Activated T-helper 17 cell treated with anti-CD3 and anti-CD28 coated beads, Interleukin-2, amount 50 U/mL, for 72 hours (primary cell): ENCODE results near the gene PCDHA5. TPM values are rescaled to one million over a fixed set of nuclear protein-coding genes. Genes with fewer than 3 reads are reported as not detected.

Experiments
- ATAC-seq: fragments of 150-1000 bp; cut with Tn5 transposase; replicated peaks from 2 replicates; pipeline ENCODE4 v1.10.0; 2021; ENCODE audit warnings: mild to moderate bottlenecking, moderate library complexity
- H3K27ac Mint-ChIP-seq: one replicate; pipeline ENCODE4 v1.8.0; 2022; ENCODE audit warnings: mixed read lengths
- H3K27me3 Mint-ChIP-seq: one replicate; pipeline ENCODE4 v1.8.0; 2022; ENCODE audit warnings: mixed read lengths
- H3K36me3 Mint-ChIP-seq: one replicate; pipeline ENCODE4 v1.8.0; 2022; ENCODE audit warnings: low read depth, mild to moderate bottlenecking, mixed read lengths
- H3K4me1 Mint-ChIP-seq: one replicate; pipeline ENCODE4 v1.8.0; 2022; ENCODE audit warnings: mixed read lengths
- H3K4me3 Mint-ChIP-seq: one replicate; pipeline ENCODE4 v1.8.0; 2022; ENCODE audit warnings: mild to moderate bottlenecking, mixed read lengths
- H3K9me3 Mint-ChIP-seq: one replicate; pipeline ENCODE4 v1.8.0; 2022; ENCODE audit warnings: mixed read lengths
- total RNA-seq, 2 donors: library from RNA; stranded (reverse); gene quantifications; one replicate each; pipeline ENCODE4 v1.2.3, GENCODE V29; 2022

The PCDHA5 gene
- total RNA-seq, 2 donors from 2014 or later: not detected

DNA sequence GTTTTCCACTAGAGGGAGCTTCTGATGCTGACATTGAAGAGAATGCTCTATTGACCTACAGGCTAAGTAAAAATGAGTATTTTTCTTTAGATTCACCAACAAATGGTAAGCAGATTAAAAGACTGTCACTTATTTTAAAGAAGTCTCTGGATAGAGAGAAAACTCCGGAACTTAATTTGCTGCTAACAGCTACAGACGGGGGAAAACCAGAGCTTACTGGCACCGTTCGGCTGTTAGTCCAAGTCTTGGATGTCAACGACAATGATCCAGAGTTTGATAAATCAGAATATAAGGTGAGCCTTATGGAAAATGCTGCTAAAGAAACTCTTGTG is 48.1 kb downstream of the PCDHA5 start:
- H3K4me1 Mint-ChIP-seq: no peaks in the 10 kb centered on the region
- H3K27ac Mint-ChIP-seq: no peak overlapping the region
- no peak for ATAC-seq
- H3K36me3 Mint-ChIP-seq: no peaks in the 10 kb centered on the region
- H3K27me3 Mint-ChIP-seq: peaks cover 22% of the 10 kb centered on the region
- peaks cover 8% of the 10 kb centered on the region for H3K9me3 Mint-ChIP-seq
- no peak overlapping the region for H3K4me3 Mint-ChIP-seq

GRCh38 chr5:140870221-140871201 is 49.1 kb downstream of the PCDHA5 start:
- peaks cover 24% of the 10 kb centered on the region for H3K27me3 Mint-ChIP-seq
- no peaks in the 10 kb centered on the region for H3K36me3 Mint-ChIP-seq

More at GRCh38 chr5:140870221-140871201, 49.1 kb downstream of the PCDHA5 start:
- H3K4me3 Mint-ChIP-seq: no peak overlapping the region
- H3K27ac Mint-ChIP-seq: no peak overlapping the region
- peaks cover 8% of the 10 kb centered on the region for H3K9me3 Mint-ChIP-seq
- ATAC-seq: no peak
- H3K4me1 Mint-ChIP-seq: no peaks in the 10 kb centered on the region

Other genes with a start within 250 kb of the PCDHA5 start
- gene CD14, start 188.4 kb upstream of the PCDHA5 start, total RNA-seq: under 1 TPM; 0.32 to 0.39 TPM
- 10 to 100 TPM; 22.9 to 30.6 TPM for gene TMCO6, start 182.2 kb upstream of the PCDHA5 start, total RNA-seq
- 10 to 100 TPM; 48.1 to 63.9 TPM for gene NDUFA2, start 174.0 kb upstream of the PCDHA5 start, total RNA-seq
- gene IK, start 173.8 kb upstream of the PCDHA5 start, total RNA-seq: 10 to 100 TPM; 76.9 to 85.8 TPM
- gene WDR55, start 156.7 kb upstream of the PCDHA5 start, total RNA-seq: 10 to 100 TPM; 38.8 TPM
- gene DND1, start 148.0 kb upstream of the PCDHA5 start, total RNA-seq: 1 to 10 TPM; 3.0 to 3.4 TPM
- 100 to 1,000 TPM in 1 of 2 donors, 10 to 100 TPM in 1; 82.2 to 103 TPM for gene HARS1, start 130.2 kb upstream of the PCDHA5 start, total RNA-seq
- 10 to 100 TPM; 24.7 to 30.2 TPM for gene HARS2, start 130.2 kb upstream of the PCDHA5 start, total RNA-seq
- 10 to 100 TPM; 47.5 to 58.0 TPM for gene ZMAT2, start 121.2 kb upstream of the PCDHA5 start, total RNA-seq
- not detected for gene PCDHA1, start 35.5 kb upstream of the PCDHA5 start, total RNA-seq
- gene PCDHA2, start 26.8 kb upstream of the PCDHA5 start, total RNA-seq: not detected
- gene PCDHA3, start 20.6 kb upstream of the PCDHA5 start, total RNA-seq: not detected
- not detected for gene PCDHA4, start 14.5 kb upstream of the PCDHA5 start, total RNA-seq
- not detected for gene PCDHA6, start 6.3 kb downstream of the PCDHA5 start, total RNA-seq
- gene PCDHA7, start 12.7 kb downstream of the PCDHA5 start, total RNA-seq: not detected
- not detected for gene PCDHA8, start 19.6 kb downstream of the PCDHA5 start, total RNA-seq
- not detected for gene PCDHA9, start 26.8 kb downstream of the PCDHA5 start, total RNA-seq
- gene PCDHA10, start 34.3 kb downstream of the PCDHA5 start, total RNA-seq: not detected
- gene PCDHA11, start 47.3 kb downstream of the PCDHA5 start, total RNA-seq: not detected
- gene PCDHA12, start 53.7 kb downstream of the PCDHA5 start, total RNA-seq: not detected
- not detected for gene PCDHA13, start 60.5 kb downstream of the PCDHA5 start, total RNA-seq
- not detected for gene PCDHAC1, start 104.7 kb downstream of the PCDHA5 start, total RNA-seq
- not detected for gene PCDHAC2, start 144.9 kb downstream of the PCDHA5 start, total RNA-seq
- not detected for gene PCDHB1, start 229.8 kb downstream of the PCDHA5 start, total RNA-seq